HCT116 (cell line): ENCODE data around the gene CHEK2.
"Not testable (repeated sequence)": the region's sequence is repeated elsewhere in the genome, so short reads cannot be mapped to it uniquely, and the experiment has no call there.

ENCODE experiments used
- EZH2phosphoT487 ChIP-seq: fragments of 200-600 bp; IDR thresholded peaks from 2 replicates; pipeline ENCODE4 v1.6.1; 2018; ENCODE audit warnings: antibody characterized with exemption, borderline replicate concordance
- POLR2AphosphoS5 ChIP-seq: IDR thresholded peaks from 2 replicates; pipeline ENCODE4 v1.6.1; 2011; ENCODE audit warnings: mild to moderate bottlenecking, low read depth, low read length, moderate library complexity
- TCF7L2 ChIP-seq: IDR thresholded peaks from 2 replicates; pipeline ENCODE4 v1.7.0; 2011; ENCODE audit warnings: borderline replicate concordance, inconsistent platforms; ENCODE audit not compliant: insufficient read depth, insufficient read length; ENCODE audit errors: extremely low read depth
- TF ChIP-seq, protein P1 (sequence below), 3 experiments: fragments of 200-600 bp in 1 of 3; sonication (generic) in 1 of 3; IDR thresholded peaks in 2 of 3; conservative IDR thresholded peaks in 1 of 3; 2 replicates each; pipeline ENCODE4 v1.5.1; 2012 to 2017; ENCODE audit warnings: low read depth in 2 of 3, low read length in 2 of 3, antibody characterized with exemption in 1 of 3, borderline replicate concordance in 1 of 3, control low read depth in 1 of 3, mild to moderate bottlenecking in 1 of 3, mixed read lengths in 1 of 3, mixed run types in 1 of 3, moderate library complexity in 1 of 3; ENCODE audit not compliant: insufficient read depth in 1 of 3
- TF ChIP-seq, protein P2 (sequence below): IDR thresholded peaks from 2 replicates; pipeline ENCODE4 v1.6.1; 2012

DNA sequence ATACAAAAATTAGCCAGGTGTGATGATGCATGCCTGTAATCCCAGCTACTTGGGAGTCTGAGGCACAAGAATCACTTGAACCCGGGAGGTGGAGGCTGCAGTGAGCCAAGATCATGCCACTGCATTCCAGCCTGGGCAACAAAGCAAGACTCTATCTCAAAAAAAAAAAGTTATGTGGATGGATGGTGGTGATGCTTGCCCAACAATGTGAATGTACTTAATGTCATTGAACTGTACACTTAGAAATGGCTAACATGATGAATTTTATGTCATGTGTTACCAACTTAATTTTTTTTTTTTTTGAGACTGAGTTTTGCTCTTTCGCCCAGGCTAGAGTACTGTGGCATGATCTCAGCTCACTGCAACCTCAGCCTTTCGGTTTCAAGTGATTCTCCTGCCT, 12.9 kb upstream of the CHEK2 start:
- TF ChIP-seq, protein P1, sequence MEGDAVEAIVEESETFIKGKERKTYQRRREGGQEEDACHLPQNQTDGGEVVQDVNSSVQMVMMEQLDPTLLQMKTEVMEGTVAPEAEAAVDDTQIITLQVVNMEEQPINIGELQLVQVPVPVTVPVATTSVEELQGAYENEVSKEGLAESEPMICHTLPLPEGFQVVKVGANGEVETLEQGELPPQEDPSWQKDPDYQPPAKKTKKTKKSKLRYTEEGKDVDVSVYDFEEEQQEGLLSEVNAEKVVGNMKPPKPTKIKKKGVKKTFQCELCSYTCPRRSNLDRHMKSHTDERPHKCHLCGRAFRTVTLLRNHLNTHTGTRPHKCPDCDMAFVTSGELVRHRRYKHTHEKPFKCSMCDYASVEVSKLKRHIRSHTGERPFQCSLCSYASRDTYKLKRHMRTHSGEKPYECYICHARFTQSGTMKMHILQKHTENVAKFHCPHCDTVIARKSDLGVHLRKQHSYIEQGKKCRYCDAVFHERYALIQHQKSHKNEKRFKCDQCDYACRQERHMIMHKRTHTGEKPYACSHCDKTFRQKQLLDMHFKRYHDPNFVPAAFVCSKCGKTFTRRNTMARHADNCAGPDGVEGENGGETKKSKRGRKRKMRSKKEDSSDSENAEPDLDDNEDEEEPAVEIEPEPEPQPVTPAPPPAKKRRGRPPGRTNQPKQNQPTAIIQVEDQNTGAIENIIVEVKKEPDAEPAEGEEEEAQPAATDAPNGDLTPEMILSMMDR (IDR thresholded peaks at IDR 0.05 in 2 of 3, conservative IDR thresholded peaks at IDR 0.05 in 1 of 3; ENCODE audit: borderline replicate concordance in 1 of 3, insufficient read depth in 1 of 3, low read depth in 2 of 3, low read length in 2 of 3): not testable (repeated sequence)
- TF ChIP-seq POLR2AphosphoS5, EZH2phosphoT487, TCF7L2: not testable (repeated sequence)
- TF ChIP-seq, protein P2, sequence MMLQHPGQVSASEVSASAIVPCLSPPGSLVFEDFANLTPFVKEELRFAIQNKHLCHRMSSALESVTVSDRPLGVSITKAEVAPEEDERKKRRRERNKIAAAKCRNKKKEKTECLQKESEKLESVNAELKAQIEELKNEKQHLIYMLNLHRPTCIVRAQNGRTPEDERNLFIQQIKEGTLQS: not testable (repeated sequence)
